Fibroblast of mammary gland (primary cell): ENCODE measurements around the gene USP7.

ENCODE experiments used
- DNase-seq: peaks from one replicate; pipeline ENCODE4 v3.0.0-alpha.2; 2010; ENCODE audit warnings: low read depth
- H3K4me3 ChIP-seq: 2 replicates; pipeline ENCODE4 v1.5.1; 2011; ENCODE audit warnings: low read depth, mild to moderate bottlenecking, low read length, moderate library complexity; ENCODE audit not compliant: control insufficient read depth
- TF ChIP-seq, protein P1 (sequence below): conservative IDR thresholded peaks from 2 replicates; pipeline ENCODE4 v1.5.1; 2011; ENCODE audit warnings: low read depth, low read length, inconsistent platforms; ENCODE audit not compliant: control insufficient read depth, insufficient read depth

The USP7 gene

DNA sequence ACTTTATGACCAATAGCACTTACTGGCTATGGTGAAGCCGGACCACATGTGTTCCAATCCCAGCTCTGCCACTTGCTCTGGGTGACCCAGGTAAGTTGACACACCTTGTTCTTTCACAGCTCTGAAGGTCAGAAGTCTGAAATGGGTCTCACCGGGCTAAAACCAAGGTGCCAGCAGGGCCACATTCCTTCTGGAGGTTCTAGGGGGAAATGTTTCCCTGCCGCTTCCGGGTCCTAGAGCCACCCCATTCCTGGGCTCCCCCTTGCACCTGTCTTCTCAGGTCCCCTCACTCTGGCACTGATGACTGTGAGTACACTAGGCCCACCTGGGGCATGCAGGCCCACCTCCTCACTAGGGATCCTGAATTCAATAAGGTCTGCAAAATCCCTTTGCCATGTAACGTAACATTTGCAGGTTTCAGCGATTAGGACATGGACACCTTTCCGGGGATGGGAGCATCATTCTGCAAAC, 11.4 kb downstream of the USP7 start:
- DNase-seq = no peak
- TF ChIP-seq, protein P1, sequence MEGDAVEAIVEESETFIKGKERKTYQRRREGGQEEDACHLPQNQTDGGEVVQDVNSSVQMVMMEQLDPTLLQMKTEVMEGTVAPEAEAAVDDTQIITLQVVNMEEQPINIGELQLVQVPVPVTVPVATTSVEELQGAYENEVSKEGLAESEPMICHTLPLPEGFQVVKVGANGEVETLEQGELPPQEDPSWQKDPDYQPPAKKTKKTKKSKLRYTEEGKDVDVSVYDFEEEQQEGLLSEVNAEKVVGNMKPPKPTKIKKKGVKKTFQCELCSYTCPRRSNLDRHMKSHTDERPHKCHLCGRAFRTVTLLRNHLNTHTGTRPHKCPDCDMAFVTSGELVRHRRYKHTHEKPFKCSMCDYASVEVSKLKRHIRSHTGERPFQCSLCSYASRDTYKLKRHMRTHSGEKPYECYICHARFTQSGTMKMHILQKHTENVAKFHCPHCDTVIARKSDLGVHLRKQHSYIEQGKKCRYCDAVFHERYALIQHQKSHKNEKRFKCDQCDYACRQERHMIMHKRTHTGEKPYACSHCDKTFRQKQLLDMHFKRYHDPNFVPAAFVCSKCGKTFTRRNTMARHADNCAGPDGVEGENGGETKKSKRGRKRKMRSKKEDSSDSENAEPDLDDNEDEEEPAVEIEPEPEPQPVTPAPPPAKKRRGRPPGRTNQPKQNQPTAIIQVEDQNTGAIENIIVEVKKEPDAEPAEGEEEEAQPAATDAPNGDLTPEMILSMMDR = no peak

GRCh38 chr16:8951447-8952280, 12.0 kb downstream of the USP7 start:
- TF ChIP-seq, protein P1 = no peak
- DNase-seq = no peak
- no peak overlapping the region for H3K4me3 ChIP-seq

More for the DNA sequence above, 11.4 kb downstream of the USP7 start:
- H3K4me3 ChIP-seq = no peak overlapping the region

- TF ChIP-seq, protein P1 = no peak
- DNase-seq = peak; percentile 38
- no peak overlapping the region for H3K4me3 ChIP-seq
Measured at GRCh38 chr16:8950580-8951077, 13.1 kb downstream of the USP7 start.

DNA sequence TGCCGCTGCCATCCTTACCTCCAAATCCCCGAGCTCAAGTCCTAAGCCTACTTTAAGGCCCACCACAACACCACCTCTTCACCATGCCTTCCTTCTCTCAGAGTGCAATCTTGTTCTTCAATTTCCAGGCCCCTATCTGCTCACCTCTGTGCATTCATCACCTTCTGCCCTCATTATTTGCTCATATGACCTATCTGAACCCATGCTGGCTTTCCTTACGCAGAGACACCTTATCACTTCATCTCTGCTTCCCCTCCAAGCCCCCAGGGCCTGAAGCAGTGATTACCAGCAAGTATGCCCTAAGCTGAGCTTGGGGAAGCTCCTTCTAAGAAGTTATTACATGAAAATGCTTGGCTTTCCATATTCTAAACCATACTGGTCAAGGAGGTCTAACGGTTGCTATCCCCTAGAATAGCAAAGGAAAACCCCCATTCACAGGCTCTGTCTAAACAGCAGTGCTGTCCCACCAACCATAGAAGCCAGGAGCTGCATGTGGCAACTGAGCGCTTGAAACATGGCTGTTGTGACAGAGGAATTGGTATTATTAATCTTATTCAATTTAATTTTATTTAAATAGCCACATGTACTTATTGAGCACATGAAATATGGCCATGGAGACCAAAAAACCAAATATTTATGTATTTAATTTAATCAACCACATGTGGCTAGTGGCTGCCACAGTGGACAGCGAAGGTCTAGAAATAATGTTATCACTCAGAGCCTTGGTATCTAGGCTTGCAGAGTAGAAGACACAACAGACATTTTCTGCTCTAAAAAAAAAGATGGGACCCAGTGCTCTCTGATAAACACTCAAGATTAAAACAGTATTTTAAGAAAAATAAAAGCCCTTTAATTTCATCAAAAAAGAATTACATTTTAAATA, 13.9 kb downstream of the USP7 start:
- H3K4me3 ChIP-seq = no peak overlapping the region
- no peak for DNase-seq

GRCh38 chr16:8948831-8949230, 14.9 kb downstream of the USP7 start:
- no peak overlapping the region for H3K4me3 ChIP-seq
- DNase-seq = no peak

More for the DNA sequence above, 13.9 kb downstream of the USP7 start:
- TF ChIP-seq, protein P1 = no peak

DNA sequence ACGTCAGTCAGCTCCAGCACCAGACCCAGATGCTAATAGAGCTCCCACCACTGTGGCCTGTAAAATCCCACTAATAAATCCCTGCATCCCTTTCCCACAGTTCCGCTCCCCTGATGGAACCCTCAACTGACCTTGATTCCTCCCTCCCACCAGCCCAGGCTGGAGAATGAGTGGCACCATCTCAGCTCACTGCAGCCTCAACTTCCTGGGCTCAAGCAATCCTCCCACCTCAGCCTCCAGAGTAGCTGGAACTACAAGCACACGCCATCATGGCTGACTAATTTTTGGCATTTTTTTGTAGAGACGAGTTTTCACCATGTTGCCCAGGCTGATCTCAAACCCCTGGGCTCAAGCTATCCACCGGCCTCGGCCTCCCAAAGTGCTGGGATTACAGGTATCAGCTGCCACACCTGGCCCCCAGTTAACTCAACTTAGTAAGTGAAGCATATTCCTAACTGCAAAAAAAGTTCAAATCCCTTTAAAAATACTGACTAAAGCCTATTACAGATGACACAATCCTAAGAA, 15.6 kb downstream of the USP7 start:
- TF ChIP-seq, protein P1 = no peak
- no peak for DNase-seq
- no peak overlapping the region for H3K4me3 ChIP-seq

More at GRCh38 chr16:8948831-8949230, 14.9 kb downstream of the USP7 start:
- TF ChIP-seq, protein P1 = no peak
